HG03025 (cell line): ENCODE measurements around the gene OPN1SW.

Source experiments
- ATAC-seq: cut with Tn5 transposase; IDR thresholded peaks from one replicate; pipeline ENCODE4 v1.9.1; 2021; ENCODE audit warnings: mild to moderate bottlenecking, moderate library complexity; ENCODE audit not compliant: unreplicated experiment, low FRiP score

The OPN1SW gene

DNA sequence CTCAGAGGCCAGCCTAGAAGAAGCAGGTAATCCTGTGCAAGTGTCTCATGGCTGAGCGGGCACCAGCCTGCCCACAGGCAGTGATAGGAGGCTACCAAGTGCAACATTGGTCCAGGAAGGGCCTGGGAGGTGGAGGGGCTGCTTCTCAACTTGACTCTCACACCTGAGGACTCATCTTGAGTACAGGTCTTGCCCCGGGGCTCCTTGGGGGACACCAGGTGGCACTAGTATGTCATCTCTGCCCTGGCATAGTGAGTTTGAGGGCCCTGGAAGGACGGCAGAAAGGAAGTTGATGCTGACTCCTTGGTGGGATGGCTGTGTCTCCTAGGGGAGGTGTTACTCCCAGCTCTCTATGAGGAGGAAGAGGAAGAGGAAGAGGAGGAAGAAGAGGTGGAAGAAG lies 18.4 kb upstream of the OPN1SW start:
- no peak for ATAC-seq

GRCh38 chr7:128793181-128793547 lies 17.6 kb upstream of the OPN1SW start:
- ATAC-seq: no peak

DNA sequence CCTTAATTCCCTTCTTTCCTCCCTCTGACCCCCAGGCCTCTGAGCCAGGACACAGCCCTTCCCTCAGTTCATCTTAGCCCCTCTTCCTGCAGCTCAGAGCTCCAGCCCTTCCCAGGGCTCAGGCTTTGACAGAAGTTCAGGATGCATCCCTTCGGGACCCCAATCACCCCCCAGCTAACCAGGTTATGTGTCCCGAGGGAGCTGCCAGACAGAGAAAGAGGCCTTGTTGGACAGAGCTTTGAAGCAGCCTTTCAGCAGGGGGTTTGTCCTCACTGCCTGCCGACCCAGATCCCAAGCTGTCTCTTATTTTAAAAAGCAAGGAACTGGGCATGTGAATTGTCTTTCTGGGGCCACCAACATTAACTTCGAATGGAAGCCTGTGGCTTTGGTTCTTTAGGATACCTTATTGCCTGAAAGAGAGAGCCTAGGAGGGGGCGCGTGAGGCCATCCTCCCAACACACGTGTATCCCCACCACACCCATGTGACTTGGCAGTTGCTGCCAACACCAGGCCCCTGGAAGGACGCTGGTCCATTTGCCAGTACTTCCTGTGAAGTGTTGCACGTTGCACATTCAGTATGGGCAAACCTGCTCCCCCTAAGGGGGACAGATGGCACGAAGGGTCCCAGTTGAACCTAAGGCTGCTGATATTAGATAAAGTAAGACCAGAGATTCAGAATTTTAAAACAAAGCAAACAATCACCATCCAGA lies 17.0 kb upstream of the OPN1SW start:
- ATAC-seq: no peak

DNA sequence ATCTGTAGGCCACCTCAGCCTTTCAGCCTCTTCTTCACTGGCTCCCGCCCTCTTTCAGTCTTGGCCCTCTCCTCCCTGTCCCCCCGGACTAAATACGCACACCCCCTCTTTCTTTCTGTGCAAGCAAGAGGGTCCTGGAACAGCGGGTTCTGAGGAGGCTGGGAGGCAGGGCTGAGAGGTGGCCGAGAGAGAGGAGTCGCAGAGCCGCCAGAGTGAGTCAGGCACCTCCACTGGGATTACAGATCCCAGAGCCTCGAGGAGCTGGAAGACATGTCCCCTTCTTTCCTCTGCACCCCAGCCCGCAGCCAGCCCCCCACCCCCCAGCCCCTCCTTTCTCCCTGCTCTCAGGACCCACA lies 16.4 kb upstream of the OPN1SW start:
- no peak for ATAC-seq

GRCh38 chr7:128791121-128791971 lies 15.8 kb upstream of the OPN1SW start, which contains the start of gene CCDC136:
CCDC136 (plus strand) TSS chr7:128791968; CDS start chr7:128792412, 444 bp downstream.
- ATAC-seq: peak; percentile 75

- ATAC-seq: peak; percentile 11
Measured at GRCh38 chr7:128790315-128791041, 14.9 kb upstream of the OPN1SW start.

- ATAC-seq: no peak
Measured at GRCh38 chr7:128788446-128789412, 13.1 kb upstream of the OPN1SW start.

DNA sequence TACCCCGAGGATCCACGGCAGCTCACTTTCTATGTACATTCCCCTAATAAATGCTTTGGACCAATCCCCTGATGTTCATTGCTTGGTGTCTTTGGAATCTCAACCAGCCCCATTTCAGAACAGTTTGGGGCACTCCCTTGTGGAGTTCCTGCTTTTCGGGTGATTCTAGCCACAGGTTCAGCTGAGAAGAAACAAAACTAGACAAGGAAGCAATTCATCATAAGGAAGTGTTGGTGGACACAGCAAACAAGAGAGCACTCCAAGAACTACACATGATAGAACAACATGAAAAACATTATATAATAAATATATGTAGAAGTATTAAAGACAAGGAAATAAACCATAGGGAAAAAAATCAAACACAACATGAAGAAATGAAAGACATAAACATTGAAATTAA lies 10.1 kb upstream of the OPN1SW start:
- ATAC-seq: no peak

DNA sequence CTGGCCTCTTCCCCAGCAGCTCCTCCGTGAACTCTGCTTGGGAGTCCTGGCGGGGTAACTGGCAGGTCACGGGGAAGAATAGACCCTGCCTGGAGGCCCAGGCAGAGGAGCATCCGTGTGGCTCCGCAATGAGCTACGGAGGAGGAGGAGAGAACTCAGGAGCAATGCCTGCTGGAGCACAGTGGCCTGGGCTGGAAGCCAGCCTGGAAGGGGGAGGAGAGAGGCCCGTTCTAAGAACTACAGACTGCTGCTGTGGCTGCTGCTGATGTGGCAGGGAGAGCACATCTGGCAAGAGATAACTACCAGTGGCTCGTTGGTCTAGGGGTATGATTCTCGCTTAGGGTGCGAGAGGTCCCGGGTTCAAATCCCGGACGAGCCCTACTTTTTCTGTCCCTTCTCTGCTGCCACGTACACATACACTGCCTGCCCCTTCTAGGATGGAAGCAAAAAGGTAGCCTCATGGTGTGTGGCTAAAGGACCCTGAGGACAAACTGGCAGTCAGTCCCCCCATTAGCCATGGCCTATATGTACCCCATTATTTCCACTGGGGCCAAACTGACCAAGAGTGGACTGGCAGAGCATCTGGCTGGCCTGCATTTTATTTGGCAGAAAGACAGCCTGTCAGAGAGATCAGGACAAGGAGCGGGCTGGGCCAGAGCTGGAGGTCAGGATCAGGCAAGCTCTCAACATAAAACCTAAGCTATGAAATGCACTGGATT lies 7.7 kb upstream of the OPN1SW start:
- no peak for ATAC-seq

DNA sequence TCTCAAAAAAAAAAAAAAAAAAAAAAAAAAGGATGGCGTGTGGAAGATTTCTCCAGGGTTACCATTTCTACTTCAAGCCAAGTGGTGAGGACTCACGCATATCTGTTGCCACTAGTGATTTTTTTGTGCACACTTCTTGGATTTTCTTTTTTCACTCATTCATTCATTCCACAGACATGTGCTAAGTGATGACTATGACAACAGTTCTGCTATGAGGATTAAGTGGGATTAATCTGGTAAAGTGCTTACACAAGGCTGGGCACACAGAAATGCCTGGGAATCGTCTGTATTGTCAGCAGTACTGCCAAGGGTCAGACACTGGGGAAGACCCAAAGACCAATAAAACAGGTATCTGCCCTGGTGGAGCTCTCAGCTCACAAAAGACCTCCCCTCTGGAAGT lies 6.3 kb upstream of the OPN1SW start:
- ATAC-seq: no peak

GRCh38 chr7:128781126-128781525 lies 5.5 kb upstream of the OPN1SW start:
- ATAC-seq: no peak

- ATAC-seq: no peak
Measured at GRCh38 chr7:128778946-128779345, 3.4 kb upstream of the OPN1SW start.

DNA sequence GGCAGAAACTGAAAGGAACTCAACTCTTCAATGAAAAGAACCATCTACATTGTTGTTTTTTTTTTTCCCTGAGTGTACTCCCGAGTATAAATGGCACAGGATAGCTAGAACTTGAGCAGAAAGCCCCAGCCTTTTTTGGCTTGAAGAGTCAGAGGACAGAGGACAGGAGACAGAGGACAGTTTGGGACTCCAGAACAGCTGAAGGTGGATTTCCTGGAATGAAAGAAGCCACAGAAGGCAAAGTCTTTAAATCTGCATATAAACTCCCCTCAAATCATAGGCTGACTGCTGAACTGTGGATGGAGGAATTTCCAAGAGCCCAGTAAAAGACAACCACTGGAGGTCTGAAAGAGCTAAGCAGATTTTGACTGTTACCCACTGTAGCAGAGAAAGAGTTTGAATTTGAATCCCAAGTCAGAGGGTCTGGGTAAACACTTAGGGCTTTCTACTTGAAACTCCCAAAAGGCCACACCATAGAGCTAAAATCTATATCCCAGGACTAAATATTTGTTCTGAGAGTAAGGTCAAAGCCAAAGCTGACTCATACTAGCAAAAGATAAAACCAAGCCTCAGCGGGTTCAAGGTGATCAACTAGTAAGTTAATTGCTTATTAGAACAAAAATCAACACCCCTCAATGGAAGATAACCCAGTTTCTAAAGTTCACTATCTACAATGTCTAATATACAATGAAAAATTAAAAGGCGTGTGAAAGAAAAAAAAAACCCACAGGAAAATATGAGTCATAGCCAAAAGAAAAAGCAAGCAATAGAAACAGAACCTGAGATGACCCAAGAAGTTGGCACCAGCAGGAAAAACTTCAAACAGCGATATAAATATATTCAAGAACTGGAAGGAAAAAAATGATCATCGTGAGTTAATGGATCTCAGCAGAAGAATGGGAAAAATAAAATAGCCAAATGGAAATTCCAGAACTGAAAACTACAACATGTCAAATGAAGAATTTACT lies 1.8 kb upstream of the OPN1SW start:
- ATAC-seq: no peak

GRCh38 chr7:128774921-128775320 lies 673 bp downstream of the OPN1SW start:
- ATAC-seq: no peak

DNA sequence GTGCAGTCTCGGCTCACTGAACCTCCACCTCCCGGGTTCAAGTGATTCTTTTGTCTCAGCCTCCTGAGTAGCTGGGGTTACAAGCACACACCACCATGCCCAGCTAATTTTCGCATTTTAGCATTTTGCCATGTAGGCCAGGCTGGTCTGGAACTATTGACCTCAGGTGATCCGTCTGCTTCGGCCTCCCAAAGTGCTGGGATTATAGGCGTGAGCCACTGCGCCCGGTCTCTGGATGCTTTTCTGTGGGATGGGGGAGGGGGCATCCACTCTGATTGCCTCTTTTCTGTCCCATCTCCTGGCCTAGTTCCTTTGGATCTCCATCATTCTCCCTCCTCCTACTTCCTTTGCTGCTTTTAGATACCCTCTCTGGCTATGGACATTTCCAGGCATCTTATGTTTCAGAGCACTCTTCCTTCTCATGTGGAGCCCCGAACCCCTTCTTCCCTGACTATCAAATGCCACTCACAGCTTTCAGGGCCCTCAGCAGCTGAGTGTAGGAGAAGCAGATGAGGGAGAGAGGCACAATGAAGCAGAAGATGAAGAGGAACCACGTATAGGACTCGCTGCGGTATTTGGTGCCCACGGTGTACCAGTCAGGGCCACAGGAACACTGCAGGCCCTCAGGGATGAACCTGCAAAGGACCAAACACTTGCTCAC lies 1.4 kb downstream of the OPN1SW start:
- ATAC-seq: no peak

GRCh38 chr7:128773604-128774003 lies 2.0 kb downstream of the OPN1SW start:
- ATAC-seq: no peak

GRCh38 chr7:128770233-128770632 lies 5.4 kb downstream of the OPN1SW start:
- ATAC-seq: no peak
